ENCODE data around the gene DGKH.
"Not testable (repeated sequence)": the region's sequence is repeated elsewhere in the genome, so short reads cannot be mapped to it uniquely, and the experiment has no call there.

DGKH gene

DNA sequence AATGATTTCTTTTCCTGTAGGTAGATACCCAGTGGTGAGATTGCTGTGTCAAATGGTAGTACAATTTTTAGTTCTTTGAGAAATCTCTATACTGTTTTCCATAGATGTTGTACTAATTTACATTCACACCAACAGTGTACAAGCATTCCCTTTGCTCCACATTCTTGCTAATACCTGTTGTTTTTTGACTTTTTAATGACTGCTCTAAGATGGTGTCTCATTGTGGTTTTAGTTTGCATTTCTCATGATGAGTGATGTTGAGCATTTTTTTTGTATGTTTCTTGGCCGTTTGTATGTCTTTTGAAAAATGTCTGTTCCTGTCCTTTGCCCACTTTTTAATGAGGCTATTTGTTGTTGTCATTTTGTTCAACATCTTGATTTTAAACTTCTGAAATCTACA is 103.3 kb downstream of the DGKH start:
- H3K4me1 Mint-ChIP-seq (ENCODE audit: low read depth in 2 of 2), result peaks cover 8 to 9% of the 10 kb centered on the region in 2 donors
- ATAC-seq (replicated peaks), result no peak
- H3K27ac Mint-ChIP-seq, result no peak overlapping the region
- no peaks in the 10 kb centered on the region for H3K27me3 Mint-ChIP-seq
- no peak overlapping the region for H3K4me3 Mint-ChIP-seq
- H3K9me3 Mint-ChIP-seq, result no peaks in the 10 kb centered on the region
- DNase-seq, result no peak
- peaks cover 5% of the 10 kb centered on the region for H3K36me3 Mint-ChIP-seq (ENCODE audit: insufficient read depth)

DNA sequence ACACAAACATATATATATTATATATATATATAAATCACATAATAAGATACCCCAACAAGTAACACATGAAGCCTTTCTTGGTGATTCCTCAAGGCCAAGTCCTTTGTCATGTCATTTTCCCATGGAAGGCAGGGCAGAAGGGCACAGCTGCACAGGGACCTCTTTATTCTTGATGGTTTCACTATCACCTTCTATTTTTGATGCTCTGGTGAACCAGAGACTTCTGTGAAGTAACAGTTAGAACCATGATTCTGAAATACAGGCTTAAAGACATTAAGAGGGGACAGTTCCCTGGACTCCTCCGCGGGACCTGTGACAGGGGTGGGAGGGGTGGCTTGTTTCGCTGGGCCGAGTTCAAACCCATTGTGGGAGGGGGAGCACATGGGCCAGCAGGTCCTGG is 104.0 kb downstream of the DGKH start:
- H3K36me3 Mint-ChIP-seq (ENCODE audit: insufficient read depth), result peaks cover 5% of the 10 kb centered on the region
- no peak for ATAC-seq (replicated peaks)
- H3K4me1 Mint-ChIP-seq (ENCODE audit: low read depth in 2 of 2), result peaks cover 6 to 8% of the 10 kb centered on the region in 2 donors

DNA sequence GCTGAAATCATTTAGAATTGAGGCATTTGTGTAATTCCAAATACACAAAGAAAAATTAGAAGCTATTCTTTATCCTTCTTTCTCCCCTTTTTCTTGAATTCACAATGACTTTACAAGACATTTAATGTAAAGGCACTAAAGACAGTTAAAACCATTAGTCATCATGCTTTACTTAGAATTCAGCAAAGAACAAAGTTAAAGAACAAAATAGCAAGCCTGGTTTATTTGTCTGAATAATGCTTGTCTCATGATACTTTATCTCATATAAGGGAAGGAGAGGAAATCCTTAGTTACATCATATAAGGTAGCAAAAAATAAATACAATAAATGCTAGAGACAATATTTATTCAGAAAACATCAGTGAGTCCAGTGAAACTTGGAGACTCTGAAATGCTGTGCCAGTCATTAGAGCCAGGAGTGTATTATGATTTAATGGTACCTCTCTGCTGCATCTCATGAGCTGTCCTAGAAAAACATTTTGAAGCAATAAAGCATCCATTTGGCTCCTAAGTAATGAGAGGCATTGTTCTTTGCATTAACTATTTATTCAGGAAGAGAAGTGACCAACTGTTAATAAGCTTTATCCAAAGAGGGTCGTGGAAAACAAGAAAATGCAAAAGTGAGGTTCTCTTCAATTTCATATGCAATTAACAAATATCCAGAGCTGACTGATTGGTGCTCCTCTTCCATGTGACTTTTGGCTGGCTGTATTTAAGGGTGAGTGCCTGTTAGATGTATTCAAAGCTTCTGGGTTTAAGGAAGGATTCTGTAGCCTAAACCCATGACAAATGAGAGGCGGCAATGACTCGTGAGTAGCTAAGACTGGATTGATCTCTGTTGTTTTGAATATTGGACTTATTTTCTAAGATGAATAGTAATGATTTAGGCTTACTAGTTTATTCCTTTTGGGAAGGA is 105.0 kb downstream of the DGKH start:
- Mint-ChIP-seq H3K36me3 (ENCODE audit: insufficient read depth) (peaks cover 5% of the 10 kb centered on the region), H3K27me3 (no peaks in the 10 kb centered on the region), H3K4me1 (ENCODE audit: low read depth in 2 of 2) (peaks cover 3 to 6% of the 10 kb centered on the region in 2 donors), H3K9me3 (no peaks in the 10 kb centered on the region), H3K27ac (peak overlapping the region in 1 of 2 donors; percentile 20), H3K4me3 (no peak overlapping the region)
- ATAC-seq (replicated peaks) (no peak), DNase-seq (no peak)

More for the DNA sequence above, 104.0 kb downstream of the DGKH start:
- no peaks in the 10 kb centered on the region for H3K27me3 Mint-ChIP-seq
- no peak overlapping the region for H3K4me3 Mint-ChIP-seq
- H3K9me3 Mint-ChIP-seq, result no peaks in the 10 kb centered on the region
- DNase-seq, result no peak
- H3K27ac Mint-ChIP-seq, result no peak overlapping the region

DNA sequence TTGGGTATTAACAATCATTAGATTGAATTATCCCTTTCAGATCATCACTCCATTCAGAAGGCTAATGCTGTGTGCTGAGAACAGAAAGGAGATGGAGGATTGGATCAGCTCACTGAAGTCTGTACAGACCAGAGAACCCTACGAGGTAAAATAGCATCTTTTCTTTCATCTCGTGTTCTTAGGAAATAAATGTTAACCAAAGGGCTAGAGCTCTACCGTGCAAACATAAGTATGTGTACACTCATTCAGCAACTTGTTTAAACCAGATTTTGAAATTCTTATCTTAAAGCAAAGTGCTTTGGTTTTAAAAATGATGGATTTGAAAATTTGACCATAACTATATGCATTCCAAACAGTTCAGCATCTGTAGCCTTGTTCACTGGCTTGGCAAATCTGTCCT is 106.8 kb downstream of the DGKH start:
- Mint-ChIP-seq H3K27me3 (no peaks in the 10 kb centered on the region), H3K36me3 (ENCODE audit: insufficient read depth) (peaks cover 9% of the 10 kb centered on the region)

DNA sequence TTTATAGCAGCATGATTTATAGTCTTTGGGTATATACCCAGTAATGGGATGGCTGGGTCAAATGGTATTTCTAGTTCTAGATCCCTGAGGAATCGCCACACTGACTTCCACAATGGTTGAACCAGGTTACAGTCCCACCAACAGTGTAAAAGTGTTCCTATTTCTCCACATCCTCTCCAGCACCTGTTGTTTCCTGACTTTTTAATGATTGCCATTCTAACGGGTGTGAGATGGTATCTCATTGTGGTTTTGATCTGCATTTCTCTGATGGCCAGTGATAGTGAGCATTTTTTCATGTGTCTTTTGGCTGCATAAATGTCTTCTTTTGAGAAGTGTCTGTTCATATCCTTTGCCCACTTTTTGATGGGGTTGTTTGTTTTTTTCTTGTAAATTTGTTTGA is 114.9 kb downstream of the DGKH start:
- not testable (repeated sequence) for H3K27me3 Mint-ChIP-seq; H3K27ac Mint-ChIP-seq; H3K4me1 Mint-ChIP-seq (ENCODE audit: low read depth in 2 of 2); ATAC-seq (replicated peaks); H3K4me3 Mint-ChIP-seq; H3K9me3 Mint-ChIP-seq; DNase-seq
- H3K36me3 Mint-ChIP-seq (ENCODE audit: insufficient read depth), result peaks cover 20% of the 10 kb centered on the region

More for the DNA sequence above, 106.8 kb downstream of the DGKH start:
- Mint-ChIP-seq H3K4me1 (ENCODE audit: low read depth in 2 of 2) (no peaks in the 10 kb centered on the region), H3K9me3 (no peaks in the 10 kb centered on the region), H3K27ac (no peak overlapping the region), H3K4me3 (no peak overlapping the region)
- no peak for ATAC-seq (replicated peaks)
- DNase-seq, result no peak

DNA sequence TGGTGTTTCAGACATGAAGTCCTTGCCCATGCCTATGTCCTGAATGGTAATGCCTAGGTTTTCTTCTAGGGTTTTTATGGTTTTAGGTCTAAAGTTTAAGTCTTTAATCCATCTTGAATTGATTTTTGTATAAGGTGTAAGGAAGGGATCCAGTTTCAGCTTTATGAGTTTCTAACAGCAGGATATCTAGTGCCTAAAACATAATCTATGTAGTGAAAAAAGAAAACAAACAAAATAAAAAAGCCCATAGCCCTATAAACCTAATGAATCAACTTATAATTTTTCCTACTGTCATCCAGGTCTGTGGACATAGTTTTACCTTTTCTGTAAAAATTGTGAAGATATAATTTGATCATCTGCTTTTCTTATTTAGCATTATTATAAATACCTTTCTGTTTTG is 115.5 kb downstream of the DGKH start:
- not testable (repeated sequence) for H3K4me1 Mint-ChIP-seq (ENCODE audit: low read depth in 2 of 2); H3K27me3 Mint-ChIP-seq; H3K27ac Mint-ChIP-seq; H3K9me3 Mint-ChIP-seq; H3K4me3 Mint-ChIP-seq; ATAC-seq (replicated peaks); DNase-seq
- H3K36me3 Mint-ChIP-seq (ENCODE audit: insufficient read depth), result peaks cover 22% of the 10 kb centered on the region

DNA sequence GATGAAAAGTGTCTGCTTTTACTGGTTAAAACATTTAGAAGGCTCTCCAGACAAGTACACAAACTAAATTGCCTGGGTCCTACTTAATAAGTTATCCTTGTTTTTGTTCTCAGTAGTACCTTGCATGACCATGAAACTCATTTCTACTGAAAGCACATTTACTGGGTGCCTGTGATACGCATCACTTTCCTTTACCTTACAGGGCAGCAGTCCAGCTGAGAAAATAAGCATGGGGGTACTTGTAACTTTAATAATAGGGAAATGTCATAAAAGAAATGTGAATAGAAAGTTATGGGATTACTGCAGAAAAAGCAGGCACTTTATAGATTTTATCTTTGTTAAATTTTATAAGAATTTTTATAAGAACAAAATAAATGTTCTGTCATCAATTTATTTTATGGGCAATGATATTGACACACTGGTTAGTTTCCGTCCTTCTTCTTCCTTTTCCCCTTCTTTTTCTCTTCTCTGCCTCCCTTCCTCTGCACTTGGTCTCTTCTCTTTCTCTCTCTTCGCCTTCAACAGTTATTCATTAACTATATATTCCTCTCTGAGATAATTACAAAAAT is 116.2 kb downstream of the DGKH start:
- H3K4me3 Mint-ChIP-seq, result no peak overlapping the region
- no peak overlapping the region for H3K27ac Mint-ChIP-seq
- no peak for ATAC-seq (replicated peaks)
- no peak for DNase-seq
- H3K4me1 Mint-ChIP-seq (ENCODE audit: low read depth in 2 of 2), result no peaks in the 10 kb centered on the region
- no peaks in the 10 kb centered on the region for H3K9me3 Mint-ChIP-seq
- H3K36me3 Mint-ChIP-seq (ENCODE audit: insufficient read depth), result peaks cover 22% of the 10 kb centered on the region
- H3K27me3 Mint-ChIP-seq, result no peaks in the 10 kb centered on the region

DNA sequence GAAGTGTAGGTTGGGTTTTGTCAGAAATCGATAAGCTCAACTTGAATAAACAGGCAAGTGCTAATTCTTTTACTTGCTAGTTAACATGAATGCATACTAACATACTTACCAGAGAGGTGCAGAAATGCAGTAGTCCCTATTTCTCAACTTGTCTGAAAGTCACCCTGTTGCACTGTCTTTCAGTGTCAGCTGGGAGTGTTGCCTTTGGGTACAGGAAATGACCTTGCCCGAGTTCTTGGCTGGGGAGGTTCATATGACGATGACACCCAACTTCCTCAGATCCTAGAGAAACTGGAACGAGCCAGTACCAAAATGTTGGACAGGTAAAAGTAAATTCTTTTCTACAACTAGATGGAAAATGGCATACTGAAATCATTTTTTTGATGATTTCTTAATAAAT is 120.0 kb downstream of the DGKH start:
- peaks cover 12% of the 10 kb centered on the region for H3K36me3 Mint-ChIP-seq (ENCODE audit: insufficient read depth)
- no peaks in the 10 kb centered on the region for H3K27me3 Mint-ChIP-seq
- no peak for ATAC-seq (replicated peaks)
- no peaks in the 10 kb centered on the region for H3K9me3 Mint-ChIP-seq
- H3K27ac Mint-ChIP-seq, result no peak overlapping the region
- H3K4me1 Mint-ChIP-seq (ENCODE audit: low read depth in 2 of 2), result no peaks in the 10 kb centered on the region
- no peak for DNase-seq
- no peak overlapping the region for H3K4me3 Mint-ChIP-seq

DNA sequence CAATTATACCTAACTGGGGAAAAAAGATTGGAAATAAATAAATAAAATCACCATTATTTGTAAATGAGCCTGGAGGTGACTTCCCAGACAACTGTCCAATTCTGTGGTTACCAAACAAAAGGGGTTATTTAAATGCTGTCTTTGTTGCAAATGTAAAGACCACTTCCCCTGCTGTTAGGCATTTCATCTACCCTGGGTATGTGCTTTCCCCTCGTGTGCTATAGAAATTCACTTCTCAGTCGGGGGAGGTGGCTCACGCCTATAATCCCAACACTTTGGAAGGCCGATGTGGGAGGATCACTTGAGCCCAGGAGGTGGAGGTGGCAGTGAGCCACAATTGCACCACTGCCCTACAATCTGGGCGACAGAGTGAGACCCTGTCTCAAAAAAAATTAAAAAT is 121.6 kb downstream of the DGKH start:
- no peaks in the 10 kb centered on the region for H3K4me1 Mint-ChIP-seq (ENCODE audit: low read depth in 2 of 2)
- peaks cover 24% of the 10 kb centered on the region for H3K36me3 Mint-ChIP-seq (ENCODE audit: insufficient read depth)
- no peaks in the 10 kb centered on the region for H3K9me3 Mint-ChIP-seq
- H3K27ac Mint-ChIP-seq, result no peak overlapping the region
- DNase-seq (no peak), ATAC-seq (replicated peaks) (no peak)
- no peak overlapping the region for H3K4me3 Mint-ChIP-seq
- H3K27me3 Mint-ChIP-seq, result no peaks in the 10 kb centered on the region

DNA sequence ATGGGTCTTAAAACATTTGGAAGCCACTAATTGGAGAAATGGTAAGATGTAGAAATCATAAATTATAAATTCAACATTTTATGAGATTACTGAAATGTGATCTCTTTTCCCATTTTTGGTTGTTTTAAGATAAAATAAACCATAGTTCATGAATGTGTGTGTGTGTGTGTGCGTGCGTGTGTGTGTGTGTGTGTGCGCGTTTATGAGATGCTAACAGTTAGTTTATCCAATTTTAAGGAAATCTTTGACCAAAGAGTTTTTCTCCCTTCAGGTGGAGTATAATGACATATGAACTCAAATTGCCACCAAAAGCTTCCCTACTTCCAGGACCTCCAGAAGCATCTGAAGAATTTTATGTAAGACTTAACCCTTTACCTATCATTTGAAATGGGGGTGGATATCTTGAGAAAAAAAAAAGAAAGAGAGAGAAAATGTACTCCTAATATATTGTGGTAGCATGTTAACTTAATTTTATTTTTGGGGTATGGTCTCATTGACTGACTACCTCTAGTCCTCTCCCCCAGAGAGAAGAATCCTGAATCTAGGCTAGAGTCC is 125.4 kb downstream of the DGKH start:
- H3K27ac Mint-ChIP-seq, result no peak overlapping the region
- peaks cover 17% of the 10 kb centered on the region for H3K36me3 Mint-ChIP-seq (ENCODE audit: insufficient read depth)
- no peak overlapping the region for H3K4me3 Mint-ChIP-seq
- no peaks in the 10 kb centered on the region for H3K9me3 Mint-ChIP-seq
- H3K27me3 Mint-ChIP-seq, result no peaks in the 10 kb centered on the region
- H3K4me1 Mint-ChIP-seq (ENCODE audit: low read depth in 2 of 2), result no peaks in the 10 kb centered on the region
- DNase-seq (no peak), ATAC-seq (replicated peaks) (no peak)

DNA sequence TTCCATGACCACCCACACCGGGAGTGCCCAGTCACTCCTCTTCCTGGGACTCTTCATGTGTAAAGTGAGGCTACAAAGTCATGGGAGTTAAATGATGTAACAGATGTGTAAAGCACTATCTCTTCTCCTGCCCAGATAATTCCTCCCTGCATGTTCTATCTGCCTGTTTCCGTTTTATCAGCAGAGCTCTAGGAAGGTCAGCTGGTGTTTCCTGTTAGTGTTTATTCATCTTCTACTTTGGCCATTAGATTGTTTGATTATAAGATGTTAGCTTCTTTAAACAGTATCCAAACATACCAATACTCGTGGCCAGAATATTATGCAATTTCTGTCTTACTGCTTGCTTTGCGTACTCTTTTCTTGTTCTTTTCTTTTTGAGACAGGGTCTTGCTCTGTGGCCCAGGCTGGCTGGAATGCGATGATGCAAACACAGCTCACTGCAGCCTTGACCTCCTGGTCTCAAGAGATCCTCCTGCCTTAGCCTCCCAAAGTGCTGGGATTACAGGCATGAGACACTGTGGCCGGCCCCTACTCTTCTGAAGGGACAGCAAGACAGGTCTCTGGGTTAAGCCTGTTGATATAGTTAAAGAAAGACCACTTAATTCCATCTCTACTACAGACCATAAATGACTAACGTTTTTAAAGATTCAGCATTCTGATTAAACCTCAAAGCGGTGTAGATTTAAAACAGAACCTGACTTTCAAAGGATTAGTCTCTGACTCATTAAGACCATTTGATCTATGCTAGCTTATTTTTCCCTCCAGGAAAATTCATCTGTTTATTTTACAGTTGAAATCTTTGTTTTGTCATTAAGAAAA is 126.1 kb downstream of the DGKH start:
- DNase-seq, result no peak
- Mint-ChIP-seq H3K4me1 (ENCODE audit: low read depth in 2 of 2) (no peaks in the 10 kb centered on the region), H3K9me3 (no peaks in the 10 kb centered on the region), H3K36me3 (ENCODE audit: insufficient read depth) (peaks cover 17% of the 10 kb centered on the region), H3K4me3 (no peak overlapping the region), H3K27me3 (no peaks in the 10 kb centered on the region), H3K27ac (no peak overlapping the region)
- ATAC-seq (replicated peaks), result no peak

DNA sequence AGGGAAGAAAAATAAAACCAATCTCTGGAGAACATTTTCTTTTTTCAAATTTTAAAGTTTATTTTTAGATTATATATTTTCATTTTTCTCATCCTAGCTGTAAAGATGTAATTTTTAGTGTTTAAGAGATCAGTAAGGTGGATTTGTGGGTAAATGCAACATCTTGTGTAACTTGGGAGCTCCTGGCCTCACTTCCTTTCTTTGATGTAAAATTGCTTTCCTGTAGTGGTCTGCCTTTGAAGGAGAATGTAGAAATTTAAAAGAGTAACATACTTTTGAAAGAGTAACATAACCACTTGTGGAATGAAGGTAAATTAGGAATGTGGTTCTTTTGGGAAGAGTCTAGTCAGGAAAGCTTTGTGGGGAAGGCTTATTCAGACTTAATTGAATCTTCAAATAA is 127.8 kb downstream of the DGKH start:
- H3K4me3 Mint-ChIP-seq, result no peak overlapping the region
- H3K36me3 Mint-ChIP-seq (ENCODE audit: insufficient read depth), result peaks cover 20% of the 10 kb centered on the region
- no peaks in the 10 kb centered on the region for H3K27me3 Mint-ChIP-seq
- DNase-seq (no peak), ATAC-seq (replicated peaks) (no peak)
- no peaks in the 10 kb centered on the region for H3K9me3 Mint-ChIP-seq
- no peaks in the 10 kb centered on the region for H3K4me1 Mint-ChIP-seq (ENCODE audit: low read depth in 2 of 2)
- H3K27ac Mint-ChIP-seq, result no peak overlapping the region

DNA sequence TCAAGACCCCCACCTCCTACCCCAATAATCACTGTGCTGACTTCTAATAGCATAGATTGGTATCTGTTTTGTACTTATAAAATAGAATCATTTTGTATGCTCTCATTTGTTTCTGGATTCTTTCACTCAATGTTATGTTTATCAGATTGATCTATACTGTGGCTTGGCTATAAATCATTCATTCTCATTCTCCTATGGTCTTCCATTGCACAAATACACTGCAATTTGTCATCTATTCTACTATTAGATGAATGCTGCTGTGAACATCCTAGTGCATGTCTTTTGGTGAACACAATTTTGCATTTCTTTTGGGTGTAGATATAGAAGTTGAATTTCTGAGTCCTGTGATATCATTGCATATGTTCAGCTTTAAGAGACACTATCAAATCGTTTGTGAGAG is 128.7 kb downstream of the DGKH start:
- Mint-ChIP-seq H3K27ac (no peak overlapping the region), H3K27me3 (no peaks in the 10 kb centered on the region), H3K9me3 (no peaks in the 10 kb centered on the region), H3K36me3 (ENCODE audit: insufficient read depth) (peaks cover 20% of the 10 kb centered on the region), H3K4me3 (no peak overlapping the region), H3K4me1 (ENCODE audit: low read depth in 2 of 2) (no peaks in the 10 kb centered on the region)
- no peak for ATAC-seq (replicated peaks)
- no peak for DNase-seq
